Gastrocnemius medialis (tissue), 4 donors: ENCODE data around the gene SRSF4.

Experiments
- POLR2A ChIP-seq, 2 donors: fragments of 450-650 bp; IDR thresholded peaks; one replicate each; pipeline ENCODE4 v1.6.1; 2017; ENCODE audit warnings: antibody characterized with exemption in 2 of 2, mild to moderate bottlenecking in 2 of 2, moderate library complexity in 2 of 2
- TF ChIP-seq, protein P1 (sequence below), 5 experiments: fragments of 450-650 bp in 3 of 5; fragments of 200-600 bp in 2 of 5; sonication (generic) in 2 of 5; IDR thresholded peaks in 4 of 5; conservative IDR thresholded peaks in 1 of 5; 1 replicate in 4 of 5; 2 replicates in 1 of 5; pipeline ENCODE4 v1.5.1; 2016 to 2019; ENCODE audit warnings: antibody characterized with exemption in 5 of 5, mild to moderate bottlenecking in 3 of 5, moderate library complexity in 3 of 5

DNA sequence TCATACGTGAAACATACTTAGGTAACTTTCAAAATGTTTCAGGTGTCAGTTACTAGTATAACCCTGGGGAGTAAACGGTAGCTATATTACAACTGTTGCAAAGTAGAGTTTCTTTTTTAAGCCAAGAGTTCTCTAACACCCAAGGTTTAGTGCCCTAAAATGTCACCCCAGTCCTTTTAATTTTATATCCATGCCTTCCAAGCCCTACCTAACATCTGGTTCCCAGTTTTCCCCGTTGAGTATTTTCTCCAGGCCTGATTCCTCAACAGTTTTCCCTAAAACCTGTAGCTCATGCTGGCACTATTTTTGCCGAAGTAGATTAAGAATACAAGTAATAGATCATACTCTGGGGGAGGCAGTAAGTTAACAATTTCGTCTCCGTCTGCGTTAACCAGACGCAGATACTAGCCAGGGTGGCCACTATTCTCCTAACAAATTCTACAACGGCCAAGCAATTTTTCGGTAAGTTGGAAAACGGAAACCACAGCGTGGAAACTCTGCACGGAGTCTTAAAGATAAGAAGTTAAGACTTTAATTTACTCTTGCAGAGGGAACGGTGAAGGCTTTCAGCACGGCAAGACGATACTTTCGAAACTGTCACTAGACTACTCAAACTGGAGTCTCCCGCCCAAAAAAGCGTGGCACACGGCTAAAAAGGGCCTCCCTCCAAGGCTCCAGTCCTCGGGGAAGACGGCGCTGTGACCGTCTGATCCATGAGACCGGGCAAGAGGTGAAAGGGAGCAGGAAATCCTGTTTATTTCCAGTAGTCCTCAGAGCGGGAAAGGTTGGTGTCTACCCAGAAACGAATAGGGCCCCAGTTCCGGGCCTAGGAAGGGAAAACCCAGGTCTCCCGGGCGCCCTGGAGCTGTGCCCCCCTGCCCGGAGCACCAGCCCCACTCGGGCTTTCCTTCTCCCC, 945 bp downstream of the SRSF4 start:
- no peak for TF ChIP-seq POLR2A (IDR thresholded peaks at IDR 0.05)
- TF ChIP-seq, protein P1, sequence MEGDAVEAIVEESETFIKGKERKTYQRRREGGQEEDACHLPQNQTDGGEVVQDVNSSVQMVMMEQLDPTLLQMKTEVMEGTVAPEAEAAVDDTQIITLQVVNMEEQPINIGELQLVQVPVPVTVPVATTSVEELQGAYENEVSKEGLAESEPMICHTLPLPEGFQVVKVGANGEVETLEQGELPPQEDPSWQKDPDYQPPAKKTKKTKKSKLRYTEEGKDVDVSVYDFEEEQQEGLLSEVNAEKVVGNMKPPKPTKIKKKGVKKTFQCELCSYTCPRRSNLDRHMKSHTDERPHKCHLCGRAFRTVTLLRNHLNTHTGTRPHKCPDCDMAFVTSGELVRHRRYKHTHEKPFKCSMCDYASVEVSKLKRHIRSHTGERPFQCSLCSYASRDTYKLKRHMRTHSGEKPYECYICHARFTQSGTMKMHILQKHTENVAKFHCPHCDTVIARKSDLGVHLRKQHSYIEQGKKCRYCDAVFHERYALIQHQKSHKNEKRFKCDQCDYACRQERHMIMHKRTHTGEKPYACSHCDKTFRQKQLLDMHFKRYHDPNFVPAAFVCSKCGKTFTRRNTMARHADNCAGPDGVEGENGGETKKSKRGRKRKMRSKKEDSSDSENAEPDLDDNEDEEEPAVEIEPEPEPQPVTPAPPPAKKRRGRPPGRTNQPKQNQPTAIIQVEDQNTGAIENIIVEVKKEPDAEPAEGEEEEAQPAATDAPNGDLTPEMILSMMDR (IDR thresholded peaks at IDR 0.05 in 4 of 5, conservative IDR thresholded peaks at IDR 0.05 in 1 of 5) = no peak
